ENCODE data around the gene NKPD1.
"Not testable (repeated sequence)": the region's sequence is repeated elsewhere in the genome, so short reads cannot be mapped to it uniquely, and the experiment has no call there.

NKPD1 gene

DNA sequence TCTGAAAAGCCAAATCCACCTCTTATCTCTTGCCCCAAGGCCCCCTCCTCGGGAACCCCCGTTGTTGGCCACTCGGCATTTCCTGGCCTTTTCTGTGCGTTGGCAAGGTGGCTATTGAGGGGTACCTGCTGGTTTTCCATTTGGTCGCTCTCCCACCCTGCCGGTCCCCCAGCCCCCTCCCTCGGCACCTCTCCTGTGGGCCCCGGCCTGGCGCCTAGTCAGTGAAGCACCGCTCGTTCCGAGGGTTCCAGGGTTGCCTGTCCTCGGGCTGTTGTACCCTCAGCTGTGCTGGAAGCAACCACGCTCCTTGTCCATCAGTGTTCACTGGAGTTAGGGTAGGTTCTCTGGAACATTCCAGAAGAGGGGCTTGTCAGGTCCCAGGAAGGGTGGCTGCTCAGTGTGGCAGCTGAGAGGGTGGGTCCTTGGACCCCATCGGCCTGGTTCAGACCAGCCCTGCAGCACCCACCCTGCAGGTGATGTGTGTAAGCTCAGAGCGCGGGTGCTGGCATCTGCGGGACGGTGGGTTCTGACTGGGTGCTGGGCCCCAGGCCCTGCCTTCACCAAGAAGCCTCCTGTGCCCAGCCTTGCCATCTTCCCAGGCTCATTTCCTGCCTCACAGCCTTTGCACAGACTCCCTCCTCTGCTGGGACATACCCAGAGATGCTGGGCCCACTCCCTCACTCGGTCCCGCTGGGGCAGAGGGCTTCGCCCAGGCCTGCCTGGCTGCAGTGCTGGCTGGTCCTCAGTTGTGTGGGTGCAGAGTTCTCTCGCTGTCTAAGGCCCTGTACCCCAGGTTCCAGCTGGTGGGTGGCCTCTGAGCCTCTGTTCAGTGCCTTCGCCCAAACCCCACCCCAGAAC lies 21.3 kb downstream of the NKPD1 start:
- DNase-seq: no peak

DNA sequence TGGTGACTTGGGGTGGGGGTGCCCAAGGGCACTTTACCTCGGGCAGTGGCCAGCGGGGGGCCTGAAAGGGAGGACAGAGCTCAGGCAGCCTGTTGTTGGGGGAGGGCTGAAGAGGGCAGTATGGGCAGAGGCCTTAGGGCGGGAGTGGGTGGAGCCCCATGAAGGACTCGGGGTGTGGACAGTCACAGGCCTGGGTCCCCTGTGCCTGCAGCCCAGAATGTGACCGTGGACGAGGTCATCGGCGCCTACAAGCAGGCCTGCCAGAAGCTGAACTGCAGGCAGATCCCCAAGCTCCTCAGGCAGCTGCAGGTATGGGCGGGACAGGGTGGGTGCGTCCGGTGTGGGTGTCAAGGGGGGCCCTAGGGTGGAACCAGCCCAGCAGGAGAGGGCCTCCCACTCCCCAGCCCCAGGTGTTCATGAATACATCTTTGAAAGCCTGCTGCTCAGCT lies 22.5 kb downstream of the NKPD1 start:
- DNase-seq: no peak

DNA sequence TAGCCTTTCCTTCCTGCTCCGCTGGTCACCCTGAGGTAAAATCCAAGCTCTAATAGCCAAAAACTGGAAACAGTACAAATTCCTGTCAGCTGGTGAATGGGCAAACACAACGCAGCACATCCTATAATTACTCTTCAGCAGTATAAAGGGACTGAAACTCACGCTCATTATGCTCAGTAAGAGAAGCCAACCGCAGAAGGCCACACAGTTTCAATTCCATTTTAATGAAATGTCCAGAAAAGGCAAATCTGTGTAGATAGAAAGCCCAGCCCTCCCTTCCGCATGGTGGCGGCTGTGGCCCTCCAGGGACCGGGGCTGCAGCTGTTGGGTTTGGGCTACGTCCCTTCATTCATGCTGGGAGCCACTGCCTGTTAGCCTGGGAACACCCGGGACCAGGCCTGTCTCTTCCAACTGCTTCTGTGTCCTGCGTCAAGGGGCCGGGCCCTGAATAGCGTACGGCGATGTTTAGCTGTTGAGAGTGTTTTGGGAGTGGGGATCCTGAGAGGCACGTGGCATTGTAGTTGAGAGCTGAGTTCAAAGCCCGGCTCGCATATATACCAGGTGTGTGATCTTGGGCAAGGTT lies 23.5 kb downstream of the NKPD1 start:
- no peak for DNase-seq

DNA sequence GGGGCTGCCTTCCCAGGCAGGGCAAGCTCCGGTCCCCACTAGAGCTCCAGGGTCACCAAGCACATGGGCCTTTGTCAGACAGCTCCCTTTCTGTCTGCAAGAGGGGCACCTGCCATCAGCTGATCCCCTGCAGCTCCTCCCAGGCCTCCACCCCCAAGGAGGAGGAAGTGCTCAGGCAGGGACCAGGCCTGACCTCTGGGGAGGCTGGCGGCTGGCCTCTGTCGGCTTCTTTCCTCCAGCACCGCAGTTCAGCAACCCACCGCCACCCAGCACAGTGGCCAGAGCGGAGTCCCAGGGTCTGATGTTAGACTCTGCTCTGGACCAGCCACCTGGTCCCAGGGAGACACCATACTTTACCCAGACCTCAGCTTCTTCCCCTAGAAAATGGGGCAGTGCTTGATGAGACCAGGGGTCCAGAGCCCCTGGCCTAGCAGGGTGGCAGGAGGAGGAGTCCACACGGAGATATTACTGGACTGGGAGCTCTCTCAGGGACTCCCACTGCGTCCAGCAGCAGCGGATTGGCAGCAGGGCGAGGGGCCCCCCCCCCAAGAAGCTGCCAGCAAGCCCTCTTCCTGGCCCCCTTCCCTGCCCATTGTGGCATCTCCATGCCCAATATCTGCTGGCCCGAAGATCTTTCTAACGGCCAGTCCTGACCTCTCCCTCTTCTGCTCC lies 24.1 kb downstream of the NKPD1 start:
- DNase-seq: no peak

DNA sequence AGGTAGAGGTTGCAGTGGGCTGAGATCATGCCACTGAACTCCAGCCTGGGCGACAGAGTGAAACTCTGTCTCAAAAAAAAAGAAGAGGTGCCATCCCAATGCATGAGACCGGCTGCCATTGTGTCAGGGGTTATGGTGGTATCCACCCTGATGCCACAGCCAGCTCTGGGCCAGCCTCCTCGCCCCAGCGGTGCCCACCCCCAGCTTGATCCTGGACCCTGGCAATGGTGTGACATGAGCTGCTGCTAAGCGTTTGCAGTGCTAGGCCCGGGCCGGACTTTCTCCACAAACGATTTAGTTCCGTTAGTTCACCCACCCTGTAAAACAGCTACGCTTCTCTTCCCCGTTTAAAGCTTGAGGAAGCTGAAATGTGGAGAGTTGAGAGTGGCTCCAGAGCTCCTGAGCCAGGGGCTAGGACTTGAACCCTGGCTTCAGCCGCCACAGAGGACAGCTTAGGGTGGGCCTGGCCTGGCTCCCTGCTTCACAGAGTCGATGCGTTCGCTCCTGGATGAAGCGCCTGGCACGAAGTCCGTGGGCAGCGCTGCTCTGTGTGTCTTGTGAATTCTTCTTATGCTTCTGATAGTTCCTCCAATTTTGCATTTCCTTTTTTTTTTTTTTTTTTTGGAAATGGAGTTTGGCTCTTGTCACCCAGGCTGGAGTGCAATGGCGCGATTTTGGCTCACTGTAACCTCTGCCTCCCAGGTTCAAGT lies 25.5 kb downstream of the NKPD1 start:
- no peak for DNase-seq

DNA sequence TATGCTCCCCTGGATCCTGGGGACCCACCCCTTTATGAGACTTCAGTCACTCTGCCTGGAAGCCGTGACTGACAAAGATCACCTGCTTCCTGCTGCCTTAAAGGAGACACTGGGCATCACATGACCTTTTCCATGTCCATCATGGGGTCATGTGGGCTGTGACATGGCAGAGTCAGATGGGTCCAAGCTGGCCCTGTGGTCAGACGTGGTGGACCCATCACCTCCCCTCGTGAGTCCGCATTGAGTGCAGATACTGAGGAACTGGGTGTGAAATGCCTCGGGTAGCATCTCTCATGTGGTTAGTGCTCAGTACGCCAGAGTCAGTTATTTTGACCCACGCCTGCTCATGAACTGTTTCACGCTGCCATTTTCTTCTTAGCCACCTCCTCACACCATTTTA lies 27.1 kb downstream of the NKPD1 start:
- no peak for DNase-seq

DNA sequence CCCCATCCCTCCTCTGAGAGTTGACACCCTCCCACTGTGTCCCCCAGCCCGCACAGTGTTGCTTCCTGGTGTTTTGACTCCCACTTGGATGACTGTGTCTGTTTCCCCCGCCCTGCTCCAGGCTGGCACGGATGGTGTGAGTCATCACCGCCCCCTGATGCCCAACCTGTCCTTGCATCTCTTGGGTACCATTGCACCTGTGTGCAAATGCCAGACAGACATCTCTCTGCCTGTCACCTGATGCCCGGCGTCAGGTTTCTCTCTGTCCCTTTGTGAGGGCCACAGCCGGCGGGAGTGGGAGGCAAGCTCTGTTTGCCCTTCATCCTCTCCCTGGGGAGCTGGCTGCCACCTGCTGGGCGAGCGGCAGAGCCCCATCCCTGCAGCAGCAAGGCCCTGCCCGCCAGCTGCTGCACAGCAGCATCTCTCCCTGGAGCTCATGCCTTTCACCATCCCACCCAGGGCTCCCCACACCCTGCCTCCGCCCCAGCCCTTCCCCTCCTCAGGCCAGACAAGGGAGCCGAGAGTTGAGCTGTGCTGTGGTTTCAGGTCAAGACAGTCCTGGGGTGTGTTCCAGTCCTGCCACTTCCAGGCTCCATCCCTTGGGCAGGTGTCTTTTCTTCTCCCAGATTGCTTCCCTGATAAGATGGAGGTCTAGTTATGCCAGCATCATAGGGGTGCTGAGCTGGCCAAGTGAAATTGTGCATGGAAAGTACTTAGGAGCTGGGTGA lies 29.7 kb downstream of the NKPD1 start:
- DNase-seq: peak; percentile 73

DNA sequence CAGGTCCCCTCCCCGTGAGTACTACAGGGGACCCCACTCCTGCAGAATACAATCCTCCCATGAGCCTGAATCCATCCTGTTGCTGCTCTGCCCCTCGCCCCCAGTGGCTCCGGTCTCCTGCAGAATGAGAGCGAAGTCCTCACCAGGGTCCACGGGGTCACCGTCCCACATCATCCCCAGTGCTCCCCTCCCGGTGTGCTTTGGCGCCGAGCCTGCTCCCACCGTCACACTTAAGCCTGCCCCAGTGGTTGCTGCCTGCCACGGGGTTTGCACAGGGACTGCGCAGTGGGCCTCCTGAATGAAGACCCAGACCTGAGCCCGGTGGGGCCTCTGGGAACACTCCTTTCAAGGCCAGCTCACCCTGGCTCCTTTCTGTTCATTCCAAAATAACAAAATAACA lies 30.5 kb downstream of the NKPD1 start:
- no peak for DNase-seq

DNA sequence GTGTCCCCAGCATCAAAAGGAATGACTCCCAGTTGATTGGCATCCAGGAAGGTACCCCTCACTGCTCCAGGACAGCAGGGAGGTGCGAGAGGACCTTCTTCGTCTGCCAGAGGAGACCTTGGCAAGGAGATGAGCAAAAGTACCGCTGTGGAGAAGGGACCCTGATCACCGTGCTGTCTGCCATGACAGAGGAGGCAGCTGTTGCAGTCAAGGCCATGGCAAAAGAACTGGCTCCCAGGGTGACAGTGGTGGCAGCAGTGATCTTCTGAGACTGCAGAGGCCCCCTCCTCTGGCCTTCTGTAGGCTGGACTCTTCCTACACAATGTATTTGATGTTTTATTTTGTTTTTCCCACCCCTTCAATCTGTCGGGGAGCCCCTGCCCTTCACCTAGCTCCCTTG lies 32.0 kb downstream of the NKPD1 start:
- DNase-seq: no peak

DNA sequence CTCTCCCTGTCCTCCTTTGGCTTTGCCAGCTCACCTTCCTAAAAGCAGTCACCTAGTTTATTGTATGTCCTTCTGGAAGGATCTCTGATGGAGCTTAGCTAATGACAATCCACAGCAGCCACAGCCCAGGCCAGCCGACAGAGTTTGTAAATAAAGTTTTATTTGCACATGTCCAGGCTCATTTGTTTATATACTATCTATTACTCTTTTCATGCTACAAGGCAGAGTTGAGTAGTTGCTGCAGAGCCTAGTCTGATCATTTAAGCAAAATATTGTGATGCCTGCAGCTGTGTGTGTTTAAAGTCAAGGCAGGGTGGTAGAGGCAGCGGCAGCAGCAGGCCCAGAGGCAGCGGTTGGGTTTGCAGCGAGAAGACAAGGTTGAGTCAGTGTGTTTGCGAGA lies 32.6 kb downstream of the NKPD1 start:
- DNase-seq: no peak

DNA sequence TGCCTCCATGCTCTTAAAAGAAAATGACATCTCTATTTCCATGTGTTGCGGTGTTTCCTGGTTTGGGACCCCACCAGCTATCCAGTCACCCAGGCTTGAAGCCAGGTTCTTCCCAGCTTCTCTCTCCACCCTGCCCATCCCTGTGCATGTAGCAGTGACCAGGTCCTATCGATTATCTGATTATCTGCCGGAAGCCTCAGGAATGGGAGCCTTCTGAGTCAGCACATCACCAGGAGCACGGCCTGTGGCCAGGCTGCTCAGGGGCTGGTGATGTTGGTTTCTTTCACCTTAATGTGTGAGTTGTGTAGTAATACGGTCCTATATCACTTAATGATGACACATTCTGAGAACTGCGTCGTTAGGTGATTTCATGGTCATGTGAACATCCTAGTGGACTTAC lies 34.1 kb downstream of the NKPD1 start:
- no peak for DNase-seq

DNA sequence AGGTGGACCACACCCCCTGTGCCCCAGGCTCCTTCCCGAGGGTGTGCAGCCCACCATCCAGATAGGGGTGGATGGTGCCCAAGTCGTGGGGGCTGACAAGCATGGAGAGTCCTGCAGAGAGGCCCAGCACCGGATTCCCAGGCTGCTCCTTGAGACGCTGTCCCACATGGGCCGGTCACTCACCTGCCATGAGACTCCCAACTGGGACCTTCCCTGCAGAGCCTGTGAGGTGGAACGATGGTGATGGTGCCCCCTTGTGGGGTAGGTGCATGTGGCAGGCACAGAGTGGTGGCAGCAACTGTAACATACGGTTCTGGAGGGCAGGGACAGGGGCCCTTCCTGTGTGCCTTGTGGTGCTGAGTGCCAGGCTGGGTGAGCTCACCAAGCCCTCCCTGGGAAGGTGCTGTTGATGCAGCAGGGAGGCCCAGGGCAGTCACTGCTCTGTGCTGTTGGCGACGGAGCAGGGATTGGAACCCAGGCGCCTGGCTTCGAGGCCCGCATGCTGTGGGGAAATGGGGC lies 34.7 kb downstream of the NKPD1 start:
- DNase-seq: peak; percentile 14

DNA sequence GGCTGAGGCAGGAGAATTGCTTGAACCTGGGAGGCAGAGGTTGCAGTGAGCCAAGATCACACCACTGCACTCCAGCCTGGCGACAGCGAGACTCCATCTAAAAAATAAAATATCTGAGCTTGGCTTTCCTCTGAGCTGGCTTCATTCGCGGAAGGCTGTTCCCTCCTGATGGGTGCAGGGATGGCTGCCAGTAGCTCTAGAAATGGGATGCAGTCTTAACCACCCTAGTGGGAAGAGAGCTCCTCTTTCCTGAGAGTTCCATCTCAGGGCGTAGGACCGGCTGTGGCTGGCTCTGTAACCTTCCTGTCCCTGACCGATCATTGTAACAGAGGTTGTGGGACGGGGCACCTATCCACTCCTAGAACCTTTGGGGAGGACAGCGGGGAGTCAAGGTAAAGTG lies 35.4 kb downstream of the NKPD1 start:
- no peak for DNase-seq

DNA sequence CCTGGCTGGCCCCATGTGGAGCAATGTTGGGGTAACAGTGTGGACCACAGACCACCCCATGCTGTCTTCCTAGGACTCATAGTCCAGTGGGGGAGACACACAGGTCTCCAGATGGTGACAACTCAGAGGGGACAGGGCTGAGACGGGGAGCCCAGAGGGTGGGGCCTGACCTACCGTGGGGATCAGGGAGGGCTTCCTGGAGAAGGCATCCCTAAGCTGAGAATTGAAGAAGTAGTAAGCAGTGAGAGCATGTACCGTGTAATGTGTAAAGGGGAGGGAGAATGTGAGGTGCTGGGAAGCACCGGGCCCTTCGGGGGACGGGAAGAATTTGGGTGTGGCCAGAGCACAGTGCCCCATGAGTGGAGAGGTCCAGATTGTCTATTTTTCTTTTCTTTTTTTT lies 36.8 kb downstream of the NKPD1 start:
- DNase-seq: no peak

DNA sequence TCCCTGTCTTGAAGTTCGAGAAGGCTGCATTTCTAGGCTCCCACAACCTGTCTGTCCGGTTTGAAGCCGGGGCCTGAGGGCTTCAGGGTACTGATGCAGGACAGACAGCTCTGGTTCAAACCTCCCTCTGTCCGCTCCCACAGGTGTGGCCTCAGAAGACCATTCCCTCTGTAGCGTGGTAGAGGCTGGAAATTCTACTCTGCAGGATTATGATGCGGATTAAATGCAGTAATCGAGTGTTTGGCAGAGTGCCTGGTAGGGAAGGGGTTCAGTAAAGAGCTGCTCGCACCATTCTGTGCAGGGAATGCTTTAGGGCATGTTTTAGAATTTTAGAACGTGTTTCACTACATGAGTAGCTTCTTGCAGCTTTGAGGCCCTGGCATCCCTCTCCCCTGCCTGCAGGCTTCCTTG lies 37.3 kb downstream of the NKPD1 start:
- peak; percentile 50 for DNase-seq

DNA sequence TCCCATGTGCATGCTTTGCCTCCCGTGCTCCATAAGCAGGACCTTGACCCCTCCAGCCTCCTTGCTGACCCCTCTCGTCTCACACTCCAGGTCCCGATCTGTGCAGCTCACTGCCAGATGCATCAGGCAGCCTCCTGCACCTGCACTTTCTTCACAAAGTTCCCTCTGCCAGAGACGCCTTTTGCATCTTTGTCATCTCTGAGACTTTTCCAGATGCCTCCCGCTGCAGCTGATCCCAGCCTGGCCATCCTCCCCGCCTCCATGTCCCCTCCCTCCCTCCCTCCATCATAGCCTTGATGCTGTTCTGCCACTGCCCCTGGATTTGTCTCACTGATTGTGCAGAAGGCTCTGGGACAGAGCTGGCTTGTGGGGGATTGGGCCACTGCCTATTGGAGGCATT lies 38.0 kb downstream of the NKPD1 start:
- no peak for DNase-seq

DNA sequence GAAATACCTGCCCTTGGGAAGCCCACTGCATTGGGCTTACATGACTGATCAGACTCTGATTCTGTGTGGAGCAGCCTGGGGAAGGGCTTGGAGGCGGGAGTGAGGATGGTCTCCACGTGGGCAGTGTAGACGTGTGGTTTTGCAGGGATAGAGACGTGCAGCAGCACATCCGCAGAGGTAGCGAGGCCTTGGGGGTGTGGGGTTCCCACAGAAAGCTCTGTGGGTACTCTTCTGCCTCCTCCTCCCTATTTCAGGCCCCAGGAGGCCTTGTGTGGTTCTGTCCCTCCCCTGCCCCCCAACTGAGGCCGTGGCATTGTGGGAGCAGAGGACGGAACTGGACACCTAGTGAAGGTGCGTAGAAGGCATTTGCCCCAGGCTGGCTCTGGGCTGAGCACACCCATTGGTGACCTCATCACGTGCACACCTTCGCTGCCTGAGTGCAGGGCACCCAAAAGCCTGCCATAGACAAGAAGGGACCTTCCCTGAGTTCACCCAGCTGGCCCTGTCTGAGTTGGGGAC lies 38.9 kb downstream of the NKPD1 start:
- no peak for DNase-seq

DNA sequence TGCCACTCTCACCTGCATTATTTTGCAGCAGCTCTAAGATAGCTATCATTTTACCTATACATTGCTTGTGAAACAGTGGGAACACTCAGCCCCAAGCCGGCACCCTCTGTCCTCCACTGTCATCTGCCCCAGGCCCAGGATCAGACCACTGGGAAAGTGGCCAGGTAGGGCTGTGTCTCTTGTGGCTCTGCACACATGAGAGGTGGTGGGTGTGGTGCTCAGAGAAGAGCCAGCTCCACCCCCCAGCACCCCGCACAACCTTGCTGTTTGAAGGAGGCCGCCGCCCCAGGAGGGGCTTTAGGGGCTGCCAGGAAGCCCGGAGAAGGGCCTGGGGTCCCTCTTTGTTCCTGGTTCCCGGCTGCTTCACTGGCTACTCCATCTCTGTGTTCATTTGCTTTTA lies 41.2 kb downstream of the NKPD1 start:
- no peak for DNase-seq

DNA sequence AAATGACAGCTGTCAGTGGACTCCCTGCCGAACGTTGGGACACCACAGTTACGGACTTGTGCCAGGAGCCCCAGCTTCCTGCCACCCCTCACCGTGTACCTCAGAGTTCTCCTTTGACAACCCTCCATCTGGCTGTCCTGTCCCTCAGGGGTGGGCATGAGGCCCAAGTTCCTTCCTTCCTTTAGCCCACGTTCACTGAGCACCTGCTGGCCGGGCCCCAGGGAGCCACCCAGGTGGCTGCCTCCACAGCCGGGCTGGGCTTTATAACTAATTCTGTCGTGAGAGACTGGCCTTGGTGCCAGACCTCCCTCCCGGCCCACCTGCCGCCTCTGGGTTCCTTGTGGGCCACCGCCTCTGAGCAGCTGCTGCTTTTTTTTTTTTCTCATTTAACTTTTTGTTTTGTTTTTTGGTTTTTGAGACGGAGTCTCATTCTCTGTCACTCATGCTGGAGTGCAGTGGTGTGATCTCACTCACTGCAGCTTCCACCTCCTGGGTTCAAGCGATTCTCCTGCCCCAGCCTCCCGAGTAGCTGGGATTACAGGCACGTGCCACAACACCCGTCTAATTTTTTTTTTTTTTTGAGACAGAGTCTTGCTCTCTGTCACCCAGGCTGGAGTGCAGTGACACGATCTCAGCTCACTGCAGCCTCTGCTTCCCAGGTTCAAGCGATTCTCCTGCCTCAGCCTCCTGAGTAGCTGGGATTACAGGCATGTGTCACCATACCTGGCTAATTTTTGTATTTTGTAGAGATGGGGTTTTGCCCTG lies 42.0 kb downstream of the NKPD1 start:
- DNase-seq: not testable (repeated sequence)

DNA sequence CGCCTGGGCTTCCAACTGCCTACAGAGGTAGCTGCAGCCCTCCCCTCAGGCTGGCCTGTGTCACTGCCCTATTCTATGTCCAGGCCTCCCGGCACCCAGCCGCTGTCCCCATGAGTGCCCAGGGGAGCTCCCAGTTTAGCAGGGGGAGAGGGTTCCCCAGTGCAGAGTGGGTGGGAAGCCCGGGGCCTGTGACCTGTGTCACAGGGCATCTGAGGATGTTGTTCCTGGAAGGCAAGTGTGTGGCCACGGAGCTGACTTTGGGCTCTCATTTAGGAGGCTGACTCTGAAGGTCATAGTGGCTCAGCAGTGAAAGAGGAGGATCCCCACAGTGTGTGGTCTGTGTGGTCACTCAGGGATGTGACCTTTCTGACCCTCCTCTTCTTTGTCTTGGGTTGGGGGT lies 42.7 kb downstream of the NKPD1 start:
- DNase-seq: no peak

DNA sequence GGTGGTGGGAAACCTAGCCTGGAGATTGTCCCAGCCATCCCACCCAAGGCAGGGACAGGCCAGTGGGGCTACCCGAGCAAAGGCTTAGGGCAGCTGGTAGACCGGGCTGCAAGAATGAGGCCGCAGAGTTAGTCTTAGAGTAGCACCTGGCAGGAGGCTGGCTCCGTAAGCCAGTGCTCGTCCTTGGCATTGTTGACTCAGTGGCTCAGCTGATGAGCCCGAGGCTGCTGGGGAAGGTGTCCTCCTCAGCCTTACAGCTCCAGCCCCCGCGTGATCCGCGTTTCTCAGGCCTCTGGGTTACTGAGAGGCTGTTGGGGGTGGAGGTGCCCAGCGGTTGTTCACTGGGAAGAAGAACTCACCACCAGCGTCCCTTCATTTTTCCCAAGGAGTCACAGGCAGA lies 43.1 kb downstream of the NKPD1 start:
- peak; percentile 24 for DNase-seq

All from DMS79 treated with DMSO at 0.1 percent for 48 hours (cell line).